Epithelial cell of esophagus (primary cell): Measurements from ENCODE around the gene CHST9.
"Not testable (repeated sequence)": the region's sequence is repeated elsewhere in the genome, so short reads cannot be mapped to it uniquely, and the experiment has no call there.

ENCODE experiments used
- DNase-seq: peaks from one replicate; pipeline ENCODE4 v3.0.0; 2010; ENCODE audit warnings: low read depth
- H3K4me3 ChIP-seq: 2 replicates; pipeline ENCODE4 v1.5.1; 2011; ENCODE audit warnings: mild to moderate bottlenecking, low read length, control low read depth
- CTCF ChIP-seq: IDR thresholded peaks from 2 replicates; pipeline ENCODE4 v1.5.1; 2011; ENCODE audit warnings: low read depth, mild to moderate bottlenecking, low read length, control low read depth, inconsistent platforms; ENCODE audit not compliant: insufficient read depth; ENCODE audit errors: missing control alignments

The CHST9 gene

GRCh38 chr18:26989842-26990241 is 195.3 kb downstream of the CHST9 start:
- DNase-seq = no peak
- TF ChIP-seq CTCF = no peak
- no peak overlapping the region for H3K4me3 ChIP-seq

GRCh38 chr18:26981360-26982082 is 203.6 kb downstream of the CHST9 start:
- no peak for TF ChIP-seq CTCF
- H3K4me3 ChIP-seq = no peak overlapping the region
- DNase-seq = no peak

GRCh38 chr18:26978812-26979341 is 206.2 kb downstream of the CHST9 start:
- H3K4me3 ChIP-seq = no peak overlapping the region
- no peak for TF ChIP-seq CTCF
- no peak for DNase-seq

GRCh38 chr18:26977781-26978180 is 207.3 kb downstream of the CHST9 start:
- TF ChIP-seq CTCF = no peak
- no peak overlapping the region for H3K4me3 ChIP-seq
- DNase-seq = no peak

GRCh38 chr18:26976206-26976605 is 208.9 kb downstream of the CHST9 start:
- TF ChIP-seq CTCF = no peak
- no peak overlapping the region for H3K4me3 ChIP-seq
- DNase-seq = no peak

GRCh38 chr18:26972549-26972948 is 212.6 kb downstream of the CHST9 start:
- not testable (repeated sequence) for DNase-seq, H3K4me3 ChIP-seq

GRCh38 chr18:26971409-26971808 is 213.7 kb downstream of the CHST9 start:
- no peak for TF ChIP-seq CTCF

More at GRCh38 chr18:26971409-26971808, 213.7 kb downstream of the CHST9 start:
- DNase-seq = peak; percentile 66
- no peak overlapping the region for H3K4me3 ChIP-seq
